GM20000 (cell line): ENCODE results near the gene SIMC1.

ENCODE experiments used
- DNase-seq: peaks from one replicate; pipeline ENCODE4 v3.0.0; 2012; ENCODE audit warnings: low spot score
- TF ChIP-seq, protein P1 (sequence below): IDR thresholded peaks from 2 replicates; pipeline ENCODE4 v1.5.1; 2012; ENCODE audit warnings: mild to moderate bottlenecking, control low read depth; ENCODE audit errors: extremely low read depth, missing control alignments

Gene SIMC1

DNA sequence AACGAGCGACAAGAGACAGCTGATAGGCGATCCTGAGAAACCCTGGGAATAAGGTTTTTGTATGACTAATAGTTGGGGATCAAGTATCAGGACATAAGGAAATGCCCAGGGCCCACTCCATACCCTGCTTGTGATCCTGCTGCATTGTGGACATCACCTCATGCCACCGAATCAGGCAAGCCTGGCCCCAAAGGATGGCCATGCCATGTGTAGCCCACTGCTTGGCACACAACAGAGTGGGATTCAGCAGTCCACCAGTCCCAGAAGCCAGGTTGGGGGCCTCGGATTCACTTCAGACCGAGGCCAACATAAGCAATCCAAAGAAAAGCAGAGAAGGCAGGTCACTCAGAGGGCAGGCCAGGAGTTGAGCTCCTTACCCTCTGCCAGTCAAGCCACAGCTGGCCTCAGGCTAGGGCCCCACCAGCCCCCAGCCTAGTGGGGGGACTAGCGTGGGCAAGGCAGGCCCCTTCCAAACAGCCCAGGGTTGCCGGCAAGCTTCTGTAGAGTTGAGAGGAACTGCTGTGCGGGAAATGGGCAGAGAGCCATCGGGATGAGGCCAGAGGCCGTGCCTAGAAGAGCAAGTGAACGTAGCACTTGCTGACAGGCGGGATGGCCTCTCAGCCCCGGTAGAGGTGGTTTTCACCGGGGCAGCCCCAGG, 145.2 kb downstream of the SIMC1 start:
- no peak for DNase-seq
- TF ChIP-seq, protein P1, sequence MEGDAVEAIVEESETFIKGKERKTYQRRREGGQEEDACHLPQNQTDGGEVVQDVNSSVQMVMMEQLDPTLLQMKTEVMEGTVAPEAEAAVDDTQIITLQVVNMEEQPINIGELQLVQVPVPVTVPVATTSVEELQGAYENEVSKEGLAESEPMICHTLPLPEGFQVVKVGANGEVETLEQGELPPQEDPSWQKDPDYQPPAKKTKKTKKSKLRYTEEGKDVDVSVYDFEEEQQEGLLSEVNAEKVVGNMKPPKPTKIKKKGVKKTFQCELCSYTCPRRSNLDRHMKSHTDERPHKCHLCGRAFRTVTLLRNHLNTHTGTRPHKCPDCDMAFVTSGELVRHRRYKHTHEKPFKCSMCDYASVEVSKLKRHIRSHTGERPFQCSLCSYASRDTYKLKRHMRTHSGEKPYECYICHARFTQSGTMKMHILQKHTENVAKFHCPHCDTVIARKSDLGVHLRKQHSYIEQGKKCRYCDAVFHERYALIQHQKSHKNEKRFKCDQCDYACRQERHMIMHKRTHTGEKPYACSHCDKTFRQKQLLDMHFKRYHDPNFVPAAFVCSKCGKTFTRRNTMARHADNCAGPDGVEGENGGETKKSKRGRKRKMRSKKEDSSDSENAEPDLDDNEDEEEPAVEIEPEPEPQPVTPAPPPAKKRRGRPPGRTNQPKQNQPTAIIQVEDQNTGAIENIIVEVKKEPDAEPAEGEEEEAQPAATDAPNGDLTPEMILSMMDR: no peak

DNA sequence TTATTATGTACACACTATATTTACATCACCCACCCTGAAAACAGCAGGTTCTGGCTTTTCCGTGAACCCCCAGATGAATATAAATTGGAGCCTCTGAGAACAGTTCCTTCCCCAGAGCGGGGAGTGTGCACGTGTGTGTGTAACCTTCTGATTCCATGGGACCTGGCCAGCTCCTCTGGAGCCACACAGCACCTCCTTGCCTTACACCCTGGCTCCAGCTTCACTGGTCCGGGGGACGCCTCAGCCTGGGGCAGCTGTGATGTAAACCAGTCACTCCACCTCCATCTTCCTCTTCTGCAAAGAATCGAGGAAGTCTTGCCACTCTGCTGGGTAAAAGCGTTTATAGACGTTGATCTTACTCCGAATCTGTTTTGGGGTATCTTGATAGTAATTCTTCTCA, 145.7 kb downstream of the SIMC1 start:
- TF ChIP-seq, protein P1: no peak
- DNase-seq: no peak

DNA sequence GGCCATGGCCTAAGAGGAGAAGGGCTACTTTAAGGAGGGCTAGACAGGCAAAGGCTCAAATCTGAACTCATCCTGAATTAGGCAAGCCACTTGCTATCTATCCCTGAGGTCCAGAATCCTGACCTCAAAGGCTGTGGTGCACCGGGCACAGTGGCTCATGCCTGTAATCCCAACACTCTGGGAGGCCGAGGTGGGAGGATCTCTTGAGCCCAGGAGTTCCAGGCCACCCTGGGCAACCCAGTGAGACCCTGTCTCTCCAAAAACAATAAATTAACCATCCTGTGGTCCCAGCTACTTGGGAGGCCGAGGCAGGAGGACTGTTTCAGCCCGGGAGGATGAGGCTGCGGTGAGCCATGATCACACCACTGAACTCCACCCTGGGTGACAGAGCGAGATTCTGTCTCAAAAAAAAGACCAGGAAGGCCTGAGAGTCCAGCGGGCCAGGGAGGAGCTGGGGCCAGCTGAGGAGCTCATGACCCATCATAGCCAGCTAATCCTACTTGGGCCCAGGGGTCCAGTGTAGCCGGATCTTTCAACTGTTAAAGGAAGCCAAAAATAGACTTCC, 146.2 kb downstream of the SIMC1 start:
- TF ChIP-seq, protein P1: no peak

GRCh38 chr5:176384991-176385390, 146.8 kb downstream of the SIMC1 start:
- DNase-seq: no peak
- TF ChIP-seq, protein P1: no peak

More for the DNA sequence above, 146.2 kb downstream of the SIMC1 start:
- DNase-seq: no peak

DNA sequence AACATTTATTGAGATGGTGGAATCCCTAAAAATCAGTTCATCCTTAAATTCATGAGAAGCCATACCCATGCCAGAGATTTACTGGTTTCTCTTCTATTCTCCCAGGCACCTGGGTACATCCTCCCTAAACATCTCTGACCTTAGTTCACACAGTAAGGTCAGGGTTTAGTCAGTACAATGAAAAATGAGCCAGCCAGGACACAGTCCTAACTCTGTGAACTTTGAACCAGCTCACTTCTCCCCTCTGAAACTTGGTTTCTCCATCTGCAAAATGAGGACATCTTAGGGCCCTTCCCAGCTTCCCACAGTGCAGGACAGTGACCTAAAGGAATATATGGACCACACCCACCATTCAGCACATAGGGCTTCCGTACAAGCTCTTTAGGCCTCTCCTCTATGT, 148.3 kb downstream of the SIMC1 start:
- TF ChIP-seq, protein P1: no peak
- no peak for DNase-seq

- TF ChIP-seq, protein P1: no peak
- no peak for DNase-seq
These were observed 149.2 kb downstream of the SIMC1 start for GRCh38 chr5:176387384-176387925.

- DNase-seq: no peak
- TF ChIP-seq, protein P1: no peak
These were observed 149.8 kb downstream of the SIMC1 start for GRCh38 chr5:176388003-176388443.
